ENCODE data around the gene GCK.

GRCh38 chr7:44145969-44146911 lies 43.0 kb downstream of the GCK start:
- no peak for TF ChIP-seq CTCF (IDR thresholded peaks at IDR 0.05; ENCODE audit: borderline replicate concordance, extremely low read depth, low read length, poor library complexity, severe bottlenecking)
- no peak for TF ChIP-seq EZH2 (IDR thresholded peaks at IDR 0.05; ENCODE audit: borderline replicate concordance, low read depth, low read length, severe bottlenecking)

Data from DND-41 (cell line).